PC-3 (cell line): ENCODE measurements around the gene ATP5PD. TPM values are rescaled to one million over a fixed set of nuclear protein-coding genes. Genes with fewer than 3 reads are reported as not detected.
"Not testable (repeated sequence)": the region's sequence is repeated elsewhere in the genome, so short reads cannot be mapped to it uniquely, and the experiment has no call there.

Source experiments
- ATAC-seq: fragments of 200-7000 bp; cut with Tn5 transposase; 2 replicates; pipeline ENCODE4 v1.9.1; 2020; ENCODE audit warnings: mild to moderate bottlenecking, moderate library complexity
- BruUV-seq: library from RNA; stranded (reverse); fragments of 400-500 nt; replicated peaks from 2 replicates; lab custom pipeline; 2021; lab: Mats Ljungman, UMichigan
- CTCF ChIA-PET: fragments of 300-600 bp; sonication (Branson Sonifier 250); formaldehyde crosslinking; loops from one replicate; lab custom pipeline; 2022; ENCODE audit warnings: antibody characterized with exemption; lab: Charles Lee
- POLR2A ChIA-PET: fragments of 300-600 bp; sonication (Branson Sonifier 250); formaldehyde crosslinking; loops from one replicate; lab custom pipeline; 2022; ENCODE audit warnings: antibody characterized with exemption; ENCODE audit not compliant: unreplicated experiment; lab: Charles Lee
- DNase-seq: peaks from one replicate; pipeline ENCODE4 v3.0.0-alpha.2; 2015
- H2AFZ ChIP-seq: fragments of 300-600 bp; sonication (generic); 2 replicates; pipeline ENCODE4 v1.6.0; 2016; ENCODE audit warnings: antibody characterized with exemption, low read length
- H3F3A ChIP-seq: fragments of 300-600 bp; sonication (generic); one replicate; pipeline ENCODE4 v1.6.0; 2017; ENCODE audit warnings: antibody characterized with exemption, low read length, control low read depth, mild to moderate bottlenecking; ENCODE audit not compliant: unreplicated experiment
- H3K27ac ChIP-seq: fragments of 300-600 bp; sonication (generic); 2 replicates; pipeline ENCODE4 v1.5.1; 2016; ENCODE audit warnings: mild to moderate bottlenecking, low read length
- H3K27me3 ChIP-seq: fragments of 300-600 bp; sonication (generic); 2 replicates; pipeline ENCODE4 v1.6.1; 2016; ENCODE audit warnings: low read length, mixed read lengths
- H3K36me3 ChIP-seq: fragments of 300-600 bp; sonication (generic); 2 replicates; pipeline ENCODE4 v1.6.1; 2016; ENCODE audit warnings: low read depth, mixed run types, low read length, mixed read lengths
- H3K4me1 ChIP-seq: fragments of 300-600 bp; sonication (generic); 2 replicates; pipeline ENCODE4 v1.5.1; 2016; ENCODE audit warnings: low read length; ENCODE audit not compliant: insufficient read depth
- H3K4me2 ChIP-seq: fragments of 300-600 bp; sonication (generic); 2 replicates; pipeline ENCODE4 v1.6.0; 2016; ENCODE audit warnings: low read length
- H3K4me3 ChIP-seq: fragments of 300-600 bp; sonication (generic); 2 replicates; pipeline ENCODE4 v1.5.1; 2016; ENCODE audit warnings: mild to moderate bottlenecking, low read length, mixed read lengths
- H3K79me2 ChIP-seq: fragments of 300-600 bp; sonication (generic); 2 replicates; pipeline ENCODE4 v1.6.1; 2017; ENCODE audit warnings: low read length, mixed read lengths
- H3K9ac ChIP-seq: fragments of 300-600 bp; sonication (generic); 2 replicates; pipeline ENCODE4 v1.6.0; 2016; ENCODE audit warnings: mild to moderate bottlenecking, low read length
- H3K9me2 ChIP-seq: fragments of 300-600 bp; sonication (generic); replicated peaks from 2 replicates; pipeline ENCODE4 v1.6.1; 2016; ENCODE audit warnings: mixed run types, low read length, mixed read lengths
- H3K9me3 ChIP-seq: fragments of 300-600 bp; sonication (generic); 2 replicates; pipeline ENCODE4 v1.6.1; 2016; ENCODE audit warnings: low read length, mixed read lengths
- H4K20me1 ChIP-seq: fragments of 300-600 bp; sonication (generic); 2 replicates; pipeline ENCODE4 v1.6.1; 2016; ENCODE audit warnings: low read length, mixed read lengths
- EZH2 ChIP-seq: fragments of 300-600 bp; sonication (generic); IDR thresholded peaks from one replicate; pipeline ENCODE4 v1.6.1; 2017; ENCODE audit warnings: antibody characterized with exemption, mild to moderate bottlenecking, low read length; ENCODE audit not compliant: unreplicated experiment
- EZH2phosphoT487 ChIP-seq: fragments of 300-600 bp; sonication (generic); IDR thresholded peaks from 2 replicates; pipeline ENCODE4 v1.6.1; 2018; ENCODE audit warnings: mild to moderate bottlenecking, antibody characterized with exemption, low read length, borderline replicate concordance
- intact Hi-C: fragments of 100-400 bp; cut with micrococcal nuclease; formaldehyde crosslinking; loops from 2 replicates; pipeline ENCODE4 v1.9.0; 2023
- total RNA-seq: library from RNA; depleted of rRNA; stranded (reverse); fragments of >200 nt; gene quantifications from 2 replicates; pipeline ENCODE4 v1.2.3, GENCODE V29; 2014
- TF ChIP-seq, protein P1 (sequence below): fragments of 300-600 bp; sonication (generic); conservative IDR thresholded peaks from 2 replicates; pipeline ENCODE4 v1.5.1; 2017; ENCODE audit warnings: antibody characterized with exemption, low read depth, mild to moderate bottlenecking, low read length

Gene ATP5PD
- total RNA-seq, 1 experiment from 2014 or later, result 361 TPM

DNA sequence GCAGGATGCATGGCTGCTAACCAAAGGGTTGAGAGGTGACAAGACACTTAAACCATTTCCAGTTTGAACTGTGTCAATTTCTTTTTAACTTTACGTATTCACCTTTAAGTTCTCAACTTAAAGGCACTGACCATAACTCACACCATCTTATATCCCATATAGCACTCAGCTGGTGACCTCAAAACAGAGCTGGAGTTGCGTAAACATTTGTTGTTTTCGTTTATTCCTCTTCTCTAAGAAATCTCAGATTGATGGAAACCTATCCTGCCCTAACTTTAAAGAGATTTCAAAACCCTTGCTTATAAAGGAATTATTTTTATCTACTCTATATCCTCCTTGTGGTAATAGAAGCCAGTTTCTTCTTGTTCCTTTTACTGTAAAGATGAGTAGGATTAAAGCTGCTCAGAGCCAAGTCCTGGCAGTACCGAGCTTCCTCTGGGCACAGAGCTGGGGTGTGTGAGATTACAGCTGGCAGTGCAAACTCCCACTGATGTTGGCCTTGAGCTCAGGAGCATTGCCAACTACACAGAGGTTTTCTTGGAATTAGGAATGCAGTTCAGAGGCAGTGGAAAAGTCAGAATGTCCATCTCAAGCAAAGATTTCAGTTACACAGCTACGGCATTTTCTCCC lies 1.6 kb upstream of the ATP5PD start:
- H2AFZ ChIP-seq, result no peak overlapping the region
- H3K4me3 ChIP-seq, result peak overlapping the region; percentile 99
- ATAC-seq (0 out of 2 replicates have a peak, but pooled peaks have one; percentile 5), DNase-seq (peak; percentile 23)
- peaks cover 19% of the 10 kb centered on the region; the same call in 1 of the 2 replicates for H3K36me3 ChIP-seq
- no peaks in the 10 kb centered on the region for H3K27me3 ChIP-seq
- H3K9me3 ChIP-seq, result no peaks in the 10 kb centered on the region
- H3K79me2 ChIP-seq, result peaks cover 50% of the 10 kb centered on the region
- CTCF ChIA-PET, result interaction anchor here (0.6 to 1.3 kb wide), 6 partner anchors 8 to 87 kb away, joined by 3 to 6 read pairs (median 3); no protein-coding TSS in a partner anchor
- BruUV-seq, result no TSS peak
- no peak overlapping the region for H3K27ac ChIP-seq
- H3K4me1 ChIP-seq, result peaks cover 13% of the 10 kb centered on the region
- POLR2A ChIA-PET, result interaction anchor here (0.6 to 1.0 kb wide), 4 partner anchors 13 to 529 kb away, joined by 3 to 30 read pairs (median 4); no protein-coding TSS in a partner anchor
- no peaks in the 10 kb centered on the region for H4K20me1 ChIP-seq
- intact Hi-C loops, result no loop called here
- TF ChIP-seq, protein P1, sequence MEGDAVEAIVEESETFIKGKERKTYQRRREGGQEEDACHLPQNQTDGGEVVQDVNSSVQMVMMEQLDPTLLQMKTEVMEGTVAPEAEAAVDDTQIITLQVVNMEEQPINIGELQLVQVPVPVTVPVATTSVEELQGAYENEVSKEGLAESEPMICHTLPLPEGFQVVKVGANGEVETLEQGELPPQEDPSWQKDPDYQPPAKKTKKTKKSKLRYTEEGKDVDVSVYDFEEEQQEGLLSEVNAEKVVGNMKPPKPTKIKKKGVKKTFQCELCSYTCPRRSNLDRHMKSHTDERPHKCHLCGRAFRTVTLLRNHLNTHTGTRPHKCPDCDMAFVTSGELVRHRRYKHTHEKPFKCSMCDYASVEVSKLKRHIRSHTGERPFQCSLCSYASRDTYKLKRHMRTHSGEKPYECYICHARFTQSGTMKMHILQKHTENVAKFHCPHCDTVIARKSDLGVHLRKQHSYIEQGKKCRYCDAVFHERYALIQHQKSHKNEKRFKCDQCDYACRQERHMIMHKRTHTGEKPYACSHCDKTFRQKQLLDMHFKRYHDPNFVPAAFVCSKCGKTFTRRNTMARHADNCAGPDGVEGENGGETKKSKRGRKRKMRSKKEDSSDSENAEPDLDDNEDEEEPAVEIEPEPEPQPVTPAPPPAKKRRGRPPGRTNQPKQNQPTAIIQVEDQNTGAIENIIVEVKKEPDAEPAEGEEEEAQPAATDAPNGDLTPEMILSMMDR, result no peak
- no peak for TF ChIP-seq EZH2
- no peak for TF ChIP-seq EZH2phosphoT487
- H3K4me2 ChIP-seq, result peak overlapping the region; percentile 95
- no peaks in the 10 kb centered on the region for H3F3A ChIP-seq
- peak overlapping the region; percentile 81 for H3K9ac ChIP-seq
- no peaks in the 10 kb centered on the region for H3K9me2 ChIP-seq

DNA sequence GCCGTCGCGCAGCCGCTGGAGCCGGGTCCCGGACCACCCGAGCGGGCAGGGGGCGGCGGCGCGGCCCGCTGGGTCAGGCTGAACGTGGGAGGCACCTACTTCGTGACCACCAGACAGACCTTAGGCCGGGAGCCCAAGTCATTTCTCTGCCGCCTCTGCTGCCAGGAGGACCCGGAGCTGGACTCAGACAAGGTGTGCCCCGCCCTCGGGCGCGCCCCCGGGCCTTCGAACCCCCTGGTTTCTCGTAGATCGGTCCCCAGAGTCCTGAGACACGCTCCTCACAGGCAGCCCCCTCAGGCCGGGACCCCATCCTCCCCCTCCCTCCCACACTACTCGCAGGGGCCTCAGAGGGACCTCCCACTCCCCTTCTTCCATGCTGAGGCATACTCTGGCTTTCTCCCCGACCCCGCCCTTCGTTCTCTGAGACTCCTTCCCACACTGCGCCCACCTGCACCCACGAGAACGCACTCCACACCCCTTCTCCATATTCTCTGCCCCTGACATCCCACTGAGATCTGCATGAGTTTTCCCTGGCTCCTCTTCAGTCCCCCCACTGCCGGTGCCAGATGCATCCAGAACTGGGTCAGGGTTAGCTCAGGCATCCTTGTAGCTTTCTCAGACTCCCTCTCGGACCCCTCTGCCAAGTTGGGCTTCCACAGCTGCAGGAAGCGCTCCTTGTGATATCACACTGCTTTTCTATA lies 779 bp upstream of the ATP5PD start:
- BruUV-seq, result no TSS peak
- ATAC-seq, result peak; percentile 7

DNA sequence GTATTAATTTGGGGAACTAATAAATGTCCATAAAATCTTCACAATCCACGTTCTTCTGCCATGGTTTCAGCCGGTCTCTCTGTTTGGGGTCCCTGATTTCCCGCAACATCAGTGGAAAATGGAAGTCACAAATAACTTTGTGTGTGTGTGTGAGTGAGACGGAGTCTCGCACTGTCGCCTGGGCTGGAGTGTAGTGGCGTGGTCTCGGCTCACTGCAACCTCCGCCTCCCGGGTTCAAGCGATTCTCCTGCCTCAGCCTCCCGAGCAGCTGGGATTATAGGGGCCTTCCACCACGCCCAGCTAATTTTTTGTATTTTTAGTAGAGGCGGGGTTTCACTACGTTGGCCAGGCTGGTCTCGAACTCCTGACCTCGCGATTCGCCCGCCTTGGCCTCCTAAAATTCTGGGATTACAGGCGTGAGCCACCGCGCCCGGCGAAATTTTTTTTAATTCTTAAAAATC lies 793 bp downstream of the ATP5PD start:
- intact Hi-C loops, result loop anchor here (1.0 kb wide), 1 partner anchor 11 kb away; no protein-coding TSS in a partner anchor
- Histone ChIP-seq H3K4me1 (peaks cover 13% of the 10 kb centered on the region), H3K9ac (peak overlapping the region; percentile 96), H3K4me2 (peak overlapping the region; percentile 86), H2AFZ (peak overlapping the region; percentile 87; the same call in 1 of the 2 replicates), H3K79me2 (peaks cover 50% of the 10 kb centered on the region), H3K27ac (peak overlapping the region; percentile 79), H3K36me3 (peaks cover 21% of the 10 kb centered on the region), H3K4me3 (peak overlapping the region; percentile 99)
- H3F3A ChIP-seq, DNase-seq, H3K27me3 ChIP-seq, H3K9me3 ChIP-seq, BruUV-seq, CTCF ChIA-PET, H3K9me2 ChIP-seq, H4K20me1 ChIP-seq, ATAC-seq: not testable (repeated sequence)
- POLR2A ChIA-PET, result interaction anchor here (0.7 kb wide), 1 partner anchor 1305 kb away, joined by 3 read pairs; no protein-coding TSS in a partner anchor

More for the DNA sequence above, 779 bp upstream of the ATP5PD start:
- Histone ChIP-seq H3K36me3 (peaks cover 13% of the 10 kb centered on the region; the same call in 1 of the 2 replicates), H3K27me3 (no peaks in the 10 kb centered on the region), H3K9ac (peak overlapping the region; percentile 81), H3K4me1 (peaks cover 13% of the 10 kb centered on the region), H3K9me2 (no peaks in the 10 kb centered on the region), H4K20me1 (no peaks in the 10 kb centered on the region), H3K79me2 (peaks cover 50% of the 10 kb centered on the region), H3K4me2 (peak overlapping the region; percentile 95), H3F3A (no peaks in the 10 kb centered on the region), H3K27ac (no peak overlapping the region; the same call in 1 of the 2 replicates), H3K4me3 (peak overlapping the region; percentile 99), H2AFZ (peak overlapping the region; percentile 29), H3K9me3 (no peaks in the 10 kb centered on the region)
- DNase-seq, result no peak
- CTCF ChIA-PET, result interaction anchor here (1.3 to 1.6 kb wide), 2 partner anchors 12 to 86 kb away, joined by 6 read pairs; no protein-coding TSS in a partner anchor
- intact Hi-C loops, result no loop called here
- POLR2A ChIA-PET, result interaction anchor here (0.5 to 0.6 kb wide), 3 partner anchors 49 to 528 kb away, joined by 3 to 4 read pairs (median 3); no protein-coding TSS in a partner anchor
- TF ChIP-seq, protein P1, result no peak
- TF ChIP-seq EZH2, result no peak
- TF ChIP-seq EZH2phosphoT487, result no peak
